MG63 (cell line): Measurements from ENCODE around the gene CLNS1A. TPM values are rescaled to one million over a fixed set of nuclear protein-coding genes. Genes with fewer than 3 reads are reported as not detected.
A peak's percentile ranks its signal among the peaks of the same experiment; 100 is the strongest.

ENCODE experiments used
- DNase-seq: peaks from one replicate; pipeline ENCODE4 v3.0.0-alpha.2; 2020
- H3K27me3 ChIP-seq: fragments of 250-450 bp; sonication (Bioruptor Pico); 2 replicates; pipeline ENCODE4 v1.5.1; 2020; ENCODE audit warnings: mild to moderate bottlenecking, moderate library complexity
- H3K36me3 ChIP-seq: fragments of 250-450 bp; sonication (Bioruptor Pico); 2 replicates; pipeline ENCODE4 v1.5.1; 2020; ENCODE audit warnings: mild to moderate bottlenecking, moderate library complexity
- H3K4me3 ChIP-seq: fragments of 250-450 bp; sonication (Bioruptor Pico); 2 replicates; pipeline ENCODE4 v1.5.1; 2020; ENCODE audit warnings: mild to moderate bottlenecking, moderate library complexity
- H3K9me3 ChIP-seq: fragments of 250-450 bp; sonication (Bioruptor Pico); 2 replicates; pipeline ENCODE4 v1.5.1; 2020; ENCODE audit warnings: mild to moderate bottlenecking, moderate library complexity
- total RNA-seq: library from RNA; depleted of rRNA; stranded (reverse); fragments of >200 nt; shearing (Covaris generic); gene quantifications from 2 replicates; pipeline ENCODE4 v1.2.3, GENCODE V29; 2014; ENCODE audit warnings: low replicate concordance; rRNA removed

Gene CLNS1A
- 365 and 379 TPM in 2 replicates for total RNA-seq

GRCh38 chr11:77637345-77638165 lies at the start of gene CLNS1A:
Gene CLNS1A, minus strand, starts transcription at chr11:77637794. Its CDS starts 80 bp downstream, at chr11:77637714.
- Histone ChIP-seq H3K27me3 (no peaks in the 10 kb centered on the region), H3K4me3 (peak within 1 kb of the TSS; percentile 93), H3K9me3 (no peaks in the 10 kb centered on the region), H3K36me3 (peaks cover 11% of the 10 kb centered on the region)
- DNase-seq = peak; percentile 91

- H3K4me3 ChIP-seq = no peak overlapping the region
- no peaks in the 10 kb centered on the region for H3K9me3 ChIP-seq
- H3K27me3 ChIP-seq = no peaks in the 10 kb centered on the region
- peaks cover 27% of the 10 kb centered on the region for H3K36me3 ChIP-seq
- no peak for DNase-seq
Observed at GRCh38 chr11:77687088-77687487, 49.5 kb upstream of the CLNS1A start.

GRCh38 chr11:77677138-77677537 lies 39.5 kb upstream of the CLNS1A start:
- Histone ChIP-seq H3K4me3 (no peak overlapping the region), H3K27me3 (no peaks in the 10 kb centered on the region), H3K36me3 (peaks cover 50% of the 10 kb centered on the region), H3K9me3 (no peaks in the 10 kb centered on the region)
- DNase-seq = no peak

- Histone ChIP-seq H3K4me3 (no peak overlapping the region), H3K27me3 (no peaks in the 10 kb centered on the region), H3K36me3 (peaks cover 67% of the 10 kb centered on the region), H3K9me3 (no peaks in the 10 kb centered on the region)
- peak; percentile 94 for DNase-seq
Observed at GRCh38 chr11:77672264-77672663, 34.7 kb upstream of the CLNS1A start.

- DNase-seq = no peak
- no peak overlapping the region for H3K4me3 ChIP-seq
- H3K36me3 ChIP-seq = peaks cover 51% of the 10 kb centered on the region
- H3K9me3 ChIP-seq = no peaks in the 10 kb centered on the region
- no peaks in the 10 kb centered on the region for H3K27me3 ChIP-seq
Observed at GRCh38 chr11:77669848-77670511, 32.4 kb upstream of the CLNS1A start.

- no peaks in the 10 kb centered on the region for H3K27me3 ChIP-seq
- no peak for DNase-seq
- no peaks in the 10 kb centered on the region for H3K9me3 ChIP-seq
- H3K4me3 ChIP-seq = no peak overlapping the region
- H3K36me3 ChIP-seq = peaks cover 38% of the 10 kb centered on the region
Observed at GRCh38 chr11:77668760-77669159, 31.2 kb upstream of the CLNS1A start.

GRCh38 chr11:77665240-77665965 lies 27.8 kb upstream of the CLNS1A start:
- no peaks in the 10 kb centered on the region for H3K27me3 ChIP-seq
- H3K9me3 ChIP-seq = no peaks in the 10 kb centered on the region
- peaks cover 21% of the 10 kb centered on the region for H3K36me3 ChIP-seq
- H3K4me3 ChIP-seq = no peak overlapping the region
- DNase-seq = no peak

GRCh38 chr11:77661670-77662069 lies 24.1 kb upstream of the CLNS1A start:
- no peak for DNase-seq
- H3K27me3 ChIP-seq = no peaks in the 10 kb centered on the region
- H3K4me3 ChIP-seq = no peak overlapping the region
- no peaks in the 10 kb centered on the region; the same call in 1 of the 2 replicates for H3K36me3 ChIP-seq
- no peaks in the 10 kb centered on the region for H3K9me3 ChIP-seq

- Histone ChIP-seq H3K27me3 (no peaks in the 10 kb centered on the region), H3K4me3 (no peak overlapping the region), H3K9me3 (no peaks in the 10 kb centered on the region), H3K36me3 (no peaks in the 10 kb centered on the region)
- no peak for DNase-seq
Observed at GRCh38 chr11:77660947-77661346, 23.4 kb upstream of the CLNS1A start.

GRCh38 chr11:77658213-77659013 lies 20.8 kb upstream of the CLNS1A start:
- Histone ChIP-seq H3K9me3 (no peaks in the 10 kb centered on the region), H3K27me3 (no peaks in the 10 kb centered on the region), H3K36me3 (no peaks in the 10 kb centered on the region), H3K4me3 (no peak overlapping the region)
- no peak for DNase-seq

GRCh38 chr11:77656362-77656761 lies 18.8 kb upstream of the CLNS1A start:
- Histone ChIP-seq H3K4me3 (no peak overlapping the region), H3K36me3 (no peaks in the 10 kb centered on the region), H3K9me3 (no peaks in the 10 kb centered on the region), H3K27me3 (no peaks in the 10 kb centered on the region)
- DNase-seq = no peak

- no peaks in the 10 kb centered on the region for H3K9me3 ChIP-seq
- DNase-seq = no peak
- H3K4me3 ChIP-seq = no peak overlapping the region
- H3K27me3 ChIP-seq = no peaks in the 10 kb centered on the region
- H3K36me3 ChIP-seq = no peaks in the 10 kb centered on the region
Observed at GRCh38 chr11:77654770-77655434, 17.3 kb upstream of the CLNS1A start.

GRCh38 chr11:77650123-77650522 lies 12.5 kb upstream of the CLNS1A start:
- DNase-seq = no peak
- H3K27me3 ChIP-seq = no peaks in the 10 kb centered on the region
- no peaks in the 10 kb centered on the region for H3K9me3 ChIP-seq
- no peaks in the 10 kb centered on the region for H3K36me3 ChIP-seq
- no peak overlapping the region for H3K4me3 ChIP-seq

GRCh38 chr11:77647654-77648305 lies 10.2 kb upstream of the CLNS1A start:
- Histone ChIP-seq H3K36me3 (no peaks in the 10 kb centered on the region), H3K27me3 (no peaks in the 10 kb centered on the region), H3K4me3 (no peak overlapping the region), H3K9me3 (no peaks in the 10 kb centered on the region)
- DNase-seq = peak; percentile 35

GRCh38 chr11:77644887-77645286 lies 7.3 kb upstream of the CLNS1A start:
- Histone ChIP-seq H3K27me3 (no peaks in the 10 kb centered on the region), H3K9me3 (no peaks in the 10 kb centered on the region), H3K36me3 (no peaks in the 10 kb centered on the region), H3K4me3 (no peak overlapping the region)
- DNase-seq = no peak

- H3K9me3 ChIP-seq = no peaks in the 10 kb centered on the region
- DNase-seq = no peak
- no peaks in the 10 kb centered on the region for H3K36me3 ChIP-seq
- no peaks in the 10 kb centered on the region for H3K27me3 ChIP-seq
- H3K4me3 ChIP-seq = no peak overlapping the region
Observed at GRCh38 chr11:77642228-77642627, 4.6 kb upstream of the CLNS1A start.
